Measurements from ENCODE around the gene SLC9C1. TPM values are rescaled to one million over a fixed set of nuclear protein-coding genes. Genes with fewer than 3 reads are reported as not detected.

SLC9C1 gene
- total RNA-seq, 1 experiment from 2014 or later = not detected

DNA sequence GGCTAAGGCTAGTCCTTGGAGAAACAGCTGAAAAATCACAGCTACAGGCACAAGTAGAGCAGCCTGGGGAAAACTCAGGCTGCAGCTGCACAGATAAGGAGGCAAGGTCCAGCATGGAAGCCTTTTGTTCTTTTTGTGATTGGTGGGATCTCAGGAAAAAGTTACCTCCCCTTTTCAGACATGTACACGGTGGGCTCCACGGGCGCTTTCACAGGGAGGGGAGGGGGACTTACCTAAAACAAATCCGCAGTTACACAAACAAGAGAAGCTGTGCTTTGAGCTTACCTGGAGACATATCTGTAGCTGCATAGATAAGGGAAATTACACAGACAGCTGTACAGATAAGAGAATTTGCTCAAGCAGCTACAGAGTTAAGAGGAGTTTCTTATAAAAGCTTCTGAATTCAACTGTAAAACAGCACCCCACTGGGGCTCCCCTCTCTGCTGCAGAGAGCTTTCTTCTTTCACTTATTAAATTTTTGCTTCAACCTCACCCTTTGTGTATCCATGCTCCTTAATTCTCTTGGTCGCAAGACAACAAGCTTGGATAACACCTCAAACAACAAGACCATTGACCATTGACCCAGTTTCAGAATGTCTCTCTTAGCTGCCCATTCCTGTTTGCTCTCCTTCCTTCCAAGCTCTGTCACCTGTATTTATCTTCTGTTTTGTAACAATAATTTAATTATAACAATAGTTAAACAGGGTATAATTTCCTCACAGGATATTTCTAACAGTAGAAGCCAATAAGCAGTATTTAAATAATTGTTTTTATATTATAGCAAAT is 28.0 kb upstream of the SLC9C1 start:
- BruUV-seq (replicated peaks) = no TSS peak
- CTCF ChIA-PET = interaction anchor here (0.6 to 1.2 kb wide), 8 partner anchors 10 to 194 kb away, joined by 3 to 7 read pairs (median 3); partner anchors contain the start of gene SLC9C1
- H3K4me3 Mint-ChIP-seq (ENCODE audit: low read depth, unreplicated experiment) = no peak overlapping the region
- peaks cover 23% of the 10 kb centered on the region for H3K4me1 Mint-ChIP-seq (ENCODE audit: low read depth, unreplicated experiment)
- H3K9me3 Mint-ChIP-seq (ENCODE audit: low read depth, unreplicated experiment) = no peaks in the 10 kb centered on the region
- intact Hi-C loops (cut with micrococcal nuclease; ENCODE audit: unreplicated experiment) = loop anchor here (10.0 kb wide), 1 partner anchor 187 kb away; the partner anchor contains the start of gene GCSAM
- no peak overlapping the region for H3K27ac Mint-ChIP-seq (ENCODE audit: unreplicated experiment)
- no peak for DNase-seq
- no peaks in the 10 kb centered on the region for H3K36me3 Mint-ChIP-seq (ENCODE audit: insufficient read depth, unreplicated experiment)
- H3K27me3 Mint-ChIP-seq (ENCODE audit: unreplicated experiment) = no peaks in the 10 kb centered on the region
- TF ChIP-seq, protein P1, sequence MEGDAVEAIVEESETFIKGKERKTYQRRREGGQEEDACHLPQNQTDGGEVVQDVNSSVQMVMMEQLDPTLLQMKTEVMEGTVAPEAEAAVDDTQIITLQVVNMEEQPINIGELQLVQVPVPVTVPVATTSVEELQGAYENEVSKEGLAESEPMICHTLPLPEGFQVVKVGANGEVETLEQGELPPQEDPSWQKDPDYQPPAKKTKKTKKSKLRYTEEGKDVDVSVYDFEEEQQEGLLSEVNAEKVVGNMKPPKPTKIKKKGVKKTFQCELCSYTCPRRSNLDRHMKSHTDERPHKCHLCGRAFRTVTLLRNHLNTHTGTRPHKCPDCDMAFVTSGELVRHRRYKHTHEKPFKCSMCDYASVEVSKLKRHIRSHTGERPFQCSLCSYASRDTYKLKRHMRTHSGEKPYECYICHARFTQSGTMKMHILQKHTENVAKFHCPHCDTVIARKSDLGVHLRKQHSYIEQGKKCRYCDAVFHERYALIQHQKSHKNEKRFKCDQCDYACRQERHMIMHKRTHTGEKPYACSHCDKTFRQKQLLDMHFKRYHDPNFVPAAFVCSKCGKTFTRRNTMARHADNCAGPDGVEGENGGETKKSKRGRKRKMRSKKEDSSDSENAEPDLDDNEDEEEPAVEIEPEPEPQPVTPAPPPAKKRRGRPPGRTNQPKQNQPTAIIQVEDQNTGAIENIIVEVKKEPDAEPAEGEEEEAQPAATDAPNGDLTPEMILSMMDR (IDR thresholded peaks at IDR 0.05; ENCODE audit: unreplicated experiment) = no peak

DNA sequence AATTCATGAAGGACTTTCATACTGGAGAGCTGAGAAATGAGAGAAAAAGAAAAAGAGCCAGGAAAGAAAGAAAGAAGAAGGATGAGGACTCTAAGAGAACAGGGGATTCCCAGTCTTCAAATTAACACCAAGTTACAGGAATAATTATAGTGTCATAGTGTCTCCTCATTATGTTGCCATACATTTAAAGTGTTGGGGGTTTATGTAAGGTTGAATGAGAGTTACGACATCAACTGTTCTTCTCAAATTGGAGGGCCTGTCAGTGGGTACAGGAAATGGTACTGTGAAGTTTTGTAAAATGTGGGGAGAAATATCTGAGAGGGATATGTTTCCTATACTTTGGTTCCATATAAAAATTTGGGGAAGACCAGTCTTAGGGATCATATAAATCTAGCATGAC is 26.7 kb upstream of the SLC9C1 start:
- no peak overlapping the region for H3K4me3 Mint-ChIP-seq (ENCODE audit: low read depth, unreplicated experiment)
- intact Hi-C loops (cut with micrococcal nuclease; ENCODE audit: unreplicated experiment) = loop anchor here (10.0 kb wide), 1 partner anchor 186 kb away; the partner anchor contains the start of gene GCSAM
- H3K36me3 Mint-ChIP-seq (ENCODE audit: insufficient read depth, unreplicated experiment) = no peaks in the 10 kb centered on the region
- no TSS peak for BruUV-seq (replicated peaks)
- CTCF ChIA-PET = interaction anchor here (0.6 kb wide), 1 partner anchor 1781 kb away, joined by 3 read pairs; no protein-coding TSS in a partner anchor
- TF ChIP-seq, protein P1 (IDR thresholded peaks at IDR 0.05; ENCODE audit: unreplicated experiment) = no peak
- DNase-seq = no peak
- no peaks in the 10 kb centered on the region for H3K27me3 Mint-ChIP-seq (ENCODE audit: unreplicated experiment)
- H3K27ac Mint-ChIP-seq (ENCODE audit: unreplicated experiment) = no peak overlapping the region
- peaks cover 23% of the 10 kb centered on the region for H3K4me1 Mint-ChIP-seq (ENCODE audit: low read depth, unreplicated experiment)
- H3K9me3 Mint-ChIP-seq (ENCODE audit: low read depth, unreplicated experiment) = no peaks in the 10 kb centered on the region

DNA sequence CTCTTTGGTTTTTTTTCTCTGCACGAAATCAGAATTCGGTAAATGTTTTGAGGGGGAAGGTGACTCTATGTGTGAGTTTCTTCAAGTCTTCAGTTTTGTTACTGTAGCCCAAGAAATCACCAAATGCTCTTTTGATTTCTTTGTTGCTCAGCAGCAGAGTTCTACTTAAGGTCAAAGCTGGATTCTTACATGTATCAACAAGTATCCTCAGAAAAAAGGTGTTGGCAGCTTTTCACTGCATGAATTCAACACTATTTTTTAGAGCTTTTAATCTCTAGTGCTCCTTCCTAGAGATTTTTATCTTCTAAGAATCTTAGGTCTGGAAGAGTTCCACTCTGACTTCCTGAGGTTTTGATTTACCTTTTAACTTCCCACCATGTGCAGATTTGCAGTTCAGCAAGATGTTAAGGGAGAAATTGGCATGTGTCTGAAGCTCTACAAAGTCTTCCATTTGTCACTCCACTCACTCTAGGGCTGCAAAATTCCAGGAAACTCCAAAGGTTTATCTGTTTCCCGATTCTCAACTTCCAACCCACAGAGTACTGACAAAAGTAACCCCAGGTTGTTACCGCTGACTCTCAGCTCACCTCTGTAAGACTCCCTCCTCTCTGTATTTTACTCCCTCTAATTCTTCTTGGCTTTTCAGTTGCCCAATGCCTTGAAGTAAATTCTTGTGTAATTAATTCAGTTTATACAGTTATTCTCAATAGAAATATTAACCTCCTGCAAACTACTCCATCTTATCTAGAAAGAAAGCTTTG is 25.7 kb upstream of the SLC9C1 start:
- Mint-ChIP-seq H3K36me3 (ENCODE audit: insufficient read depth, unreplicated experiment) (no peaks in the 10 kb centered on the region), H3K4me3 (ENCODE audit: low read depth, unreplicated experiment) (no peak overlapping the region), H3K4me1 (ENCODE audit: low read depth, unreplicated experiment) (peaks cover 23% of the 10 kb centered on the region), H3K9me3 (ENCODE audit: low read depth, unreplicated experiment) (no peaks in the 10 kb centered on the region), H3K27me3 (ENCODE audit: unreplicated experiment) (no peaks in the 10 kb centered on the region), H3K27ac (ENCODE audit: unreplicated experiment) (no peak overlapping the region)
- CTCF ChIA-PET = no interaction called here
- DNase-seq = no peak
- intact Hi-C loops (cut with micrococcal nuclease; ENCODE audit: unreplicated experiment) = loop anchor here (10.0 kb wide), 1 partner anchor 185 kb away; the partner anchor contains the start of gene GCSAM
- no TSS peak for BruUV-seq (replicated peaks)
- TF ChIP-seq, protein P1 (IDR thresholded peaks at IDR 0.05; ENCODE audit: unreplicated experiment) = no peak

DNA sequence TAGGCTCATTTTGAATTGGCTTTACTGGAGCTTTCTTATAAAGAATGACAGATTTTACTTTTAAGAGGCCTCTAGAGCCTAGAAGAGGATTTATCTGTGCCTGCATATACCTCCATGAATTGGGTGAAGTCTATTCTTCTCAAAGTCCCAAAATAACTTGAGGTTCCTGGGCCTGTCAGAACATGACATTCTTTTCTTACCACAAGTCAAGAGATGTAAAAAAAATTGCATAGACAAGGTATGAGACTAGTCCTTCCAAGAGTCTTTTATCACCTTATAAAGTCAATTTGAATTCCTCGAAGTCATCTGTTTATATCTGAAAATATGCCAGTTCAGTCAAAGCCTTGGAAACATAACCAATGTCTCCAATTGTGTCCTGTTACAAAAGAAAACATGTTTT is 21.8 kb upstream of the SLC9C1 start:
- no TSS peak for BruUV-seq (replicated peaks)
- no peak overlapping the region for H3K4me3 Mint-ChIP-seq (ENCODE audit: low read depth, unreplicated experiment)
- TF ChIP-seq, protein P1 (IDR thresholded peaks at IDR 0.05; ENCODE audit: unreplicated experiment) = no peak
- intact Hi-C loops (cut with micrococcal nuclease; ENCODE audit: unreplicated experiment) = no loop called here
- no peaks in the 10 kb centered on the region for H3K27me3 Mint-ChIP-seq (ENCODE audit: unreplicated experiment)
- H3K27ac Mint-ChIP-seq (ENCODE audit: unreplicated experiment) = no peak overlapping the region
- H3K36me3 Mint-ChIP-seq (ENCODE audit: insufficient read depth, unreplicated experiment) = no peaks in the 10 kb centered on the region
- CTCF ChIA-PET = interaction anchor here (1.2 kb wide), 1 partner anchor 51 kb away, joined by 3 read pairs; no protein-coding TSS in a partner anchor
- no peaks in the 10 kb centered on the region for H3K9me3 Mint-ChIP-seq (ENCODE audit: low read depth, unreplicated experiment)
- H3K4me1 Mint-ChIP-seq (ENCODE audit: low read depth, unreplicated experiment) = peaks cover 7% of the 10 kb centered on the region
- DNase-seq = no peak

Measured in Calu3 (cell line).